Kidney epithelial cell (primary cell): ENCODE data around the gene CACNA1F. TPM values are rescaled to one million over a fixed set of nuclear protein-coding genes. Genes with fewer than 3 reads are reported as not detected.

ENCODE experiments used
- DNase-seq: peaks from one replicate; pipeline ENCODE4 v3.0.0-alpha.2; 2010; ENCODE audit warnings: low read depth
- H3K27me3 ChIP-seq: 2 replicates; pipeline ENCODE4 v1.6.0; 2011; ENCODE audit warnings: low read length; ENCODE audit not compliant: control insufficient read depth, insufficient read depth
- H3K36me3 ChIP-seq: 2 replicates; pipeline ENCODE4 v1.5.1; 2011; ENCODE audit warnings: low read length; ENCODE audit not compliant: control insufficient read depth, insufficient read depth
- H3K4me3 ChIP-seq: 2 replicates; pipeline ENCODE4 v1.5.1; 2011; ENCODE audit warnings: low read depth, mild to moderate bottlenecking, control low read depth, low read length
- total RNA-seq: library from RNA; depleted of rRNA; stranded (reverse); fragments of >200 nt; gene quantifications from 2 replicates; pipeline ENCODE4 v1.2.3, GENCODE V29; 2015
- TF ChIP-seq, protein P1 (sequence below): IDR thresholded peaks from 2 replicates; pipeline ENCODE4 v1.5.1; 2011; ENCODE audit warnings: mild to moderate bottlenecking, moderate library complexity, low read length, control low read depth, inconsistent platforms; ENCODE audit not compliant: insufficient read depth, poor library complexity, severe bottlenecking

CACNA1F gene
- total RNA-seq, 1 donor from 2014 or later, result not detected

GRCh38 chrX:49242545-49243066 is 9.5 kb upstream of the CACNA1F start:
- DNase-seq, result no peak
- Histone ChIP-seq H3K27me3 (no peaks in the 10 kb centered on the region), H3K4me3 (no peak overlapping the region), H3K36me3 (no peaks in the 10 kb centered on the region)
- TF ChIP-seq, protein P1, sequence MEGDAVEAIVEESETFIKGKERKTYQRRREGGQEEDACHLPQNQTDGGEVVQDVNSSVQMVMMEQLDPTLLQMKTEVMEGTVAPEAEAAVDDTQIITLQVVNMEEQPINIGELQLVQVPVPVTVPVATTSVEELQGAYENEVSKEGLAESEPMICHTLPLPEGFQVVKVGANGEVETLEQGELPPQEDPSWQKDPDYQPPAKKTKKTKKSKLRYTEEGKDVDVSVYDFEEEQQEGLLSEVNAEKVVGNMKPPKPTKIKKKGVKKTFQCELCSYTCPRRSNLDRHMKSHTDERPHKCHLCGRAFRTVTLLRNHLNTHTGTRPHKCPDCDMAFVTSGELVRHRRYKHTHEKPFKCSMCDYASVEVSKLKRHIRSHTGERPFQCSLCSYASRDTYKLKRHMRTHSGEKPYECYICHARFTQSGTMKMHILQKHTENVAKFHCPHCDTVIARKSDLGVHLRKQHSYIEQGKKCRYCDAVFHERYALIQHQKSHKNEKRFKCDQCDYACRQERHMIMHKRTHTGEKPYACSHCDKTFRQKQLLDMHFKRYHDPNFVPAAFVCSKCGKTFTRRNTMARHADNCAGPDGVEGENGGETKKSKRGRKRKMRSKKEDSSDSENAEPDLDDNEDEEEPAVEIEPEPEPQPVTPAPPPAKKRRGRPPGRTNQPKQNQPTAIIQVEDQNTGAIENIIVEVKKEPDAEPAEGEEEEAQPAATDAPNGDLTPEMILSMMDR, result no peak

GRCh38 chrX:49238735-49239134 is 5.6 kb upstream of the CACNA1F start:
- DNase-seq, result no peak
- H3K27me3 ChIP-seq, result no peaks in the 10 kb centered on the region
- no peaks in the 10 kb centered on the region for H3K36me3 ChIP-seq
- TF ChIP-seq, protein P1, result no peak
- H3K4me3 ChIP-seq, result no peak overlapping the region

GRCh38 chrX:49237060-49237459 is 3.9 kb upstream of the CACNA1F start:
- Histone ChIP-seq H3K27me3 (no peaks in the 10 kb centered on the region), H3K4me3 (no peak overlapping the region), H3K36me3 (no peaks in the 10 kb centered on the region)
- TF ChIP-seq, protein P1, result no peak
- no peak for DNase-seq

DNA sequence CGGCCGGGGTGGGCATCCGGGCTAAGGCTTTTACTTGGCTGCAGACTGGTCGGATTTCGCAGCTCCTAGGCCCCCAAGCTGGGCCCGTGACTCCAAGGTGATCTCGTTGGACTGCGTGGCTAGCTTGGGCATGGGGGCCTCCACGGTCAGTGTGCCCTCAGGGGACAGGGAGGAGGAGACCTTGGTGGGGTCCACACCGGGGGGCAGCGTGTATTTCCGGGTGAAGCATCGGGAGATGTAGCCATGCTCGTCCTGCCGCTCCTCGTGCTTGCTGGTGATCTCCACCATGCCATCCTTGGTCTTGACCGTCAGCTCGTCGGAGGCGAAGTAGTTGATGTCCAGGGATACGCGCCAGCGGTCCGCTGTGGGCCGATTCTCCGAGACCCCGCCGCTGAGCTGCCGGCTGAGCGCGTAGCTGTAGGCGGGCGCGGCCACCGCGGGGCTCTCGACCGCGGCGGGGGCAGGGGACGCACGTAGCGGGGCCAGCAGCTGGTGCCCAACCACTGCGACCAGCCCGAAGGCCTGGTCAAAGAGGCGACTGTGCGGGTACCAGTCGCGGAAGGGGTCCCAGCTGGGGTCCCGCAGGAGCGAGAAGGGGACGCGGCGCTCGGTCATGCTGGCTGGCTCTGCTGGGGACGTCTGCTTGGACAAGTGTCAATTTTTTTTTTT is 881 bp upstream of the CACNA1F start:
- Histone ChIP-seq H3K36me3 (no peaks in the 10 kb centered on the region), H3K27me3 (no peaks in the 10 kb centered on the region), H3K4me3 (no peak overlapping the region)
- DNase-seq, result no peak
- TF ChIP-seq, protein P1, result no peak

DNA sequence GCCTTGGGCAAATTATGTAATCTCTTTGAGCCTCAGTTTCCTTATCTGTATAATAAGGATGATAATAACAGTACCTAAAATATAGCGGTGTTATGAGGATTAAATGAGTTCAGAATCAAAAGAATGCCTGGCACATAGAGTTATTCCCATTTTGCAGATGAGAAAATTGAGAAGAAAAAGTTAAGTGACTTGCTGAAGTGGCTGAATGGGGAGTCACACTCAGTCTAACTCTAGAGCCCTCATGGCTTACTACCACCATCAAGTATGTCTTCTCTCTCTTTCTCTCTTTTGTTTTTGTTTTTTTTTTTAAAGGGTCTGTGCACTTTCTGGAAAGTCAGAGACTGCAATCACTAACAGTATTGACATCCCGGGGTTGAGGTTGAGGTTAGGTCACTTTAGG is 615 bp downstream of the CACNA1F start:
- TF ChIP-seq, protein P1, result no peak
- no peaks in the 10 kb centered on the region for H3K27me3 ChIP-seq
- no peak for DNase-seq
- H3K36me3 ChIP-seq, result no peaks in the 10 kb centered on the region
- H3K4me3 ChIP-seq, result no peak overlapping the region
